Liver (tissue), 9 donors: ENCODE data around the gene CD226. TPM values are rescaled to one million over a fixed set of nuclear protein-coding genes. Genes with fewer than 3 reads are reported as not detected.

Experiments
- DNase-seq: peaks from one replicate; pipeline ENCODE4 v3.0.0-alpha.2; 2017; ENCODE audit warnings: low spot score
- H3K27ac ChIP-seq, 2 donors: one replicate each; pipeline ENCODE4 v1.7.0; 2013; ENCODE audit warnings: inconsistent platforms in 2 of 2, low read length in 2 of 2, control low read depth in 1 of 2, low read depth in 1 of 2, mild to moderate bottlenecking in 1 of 2
- H3K27me3 ChIP-seq, 4 donors: one replicate each; pipeline versions ENCODE4 v1.6.1 to v1.7.0; 2013; ENCODE audit warnings: low read length in 3 of 4, inconsistent platforms in 1 of 4, mild to moderate bottlenecking in 1 of 4, moderate library complexity in 1 of 4; ENCODE audit not compliant: control insufficient read depth in 4 of 4, insufficient read depth in 4 of 4
- H3K36me3 ChIP-seq, 4 donors: one replicate each; pipeline versions ENCODE4 v1.6.1 to v1.7.0; 2013; ENCODE audit warnings: low read length in 3 of 4, mild to moderate bottlenecking in 3 of 4, low read depth in 1 of 4, moderate library complexity in 1 of 4; ENCODE audit not compliant: control insufficient read depth in 4 of 4, insufficient read depth in 3 of 4
- H3K4me1 ChIP-seq, 4 donors: one replicate each; pipeline versions ENCODE4 v1.6.1 to v1.7.0; 2013; ENCODE audit warnings: low read length in 3 of 4, mild to moderate bottlenecking in 3 of 4, moderate library complexity in 1 of 4; ENCODE audit not compliant: control insufficient read depth in 4 of 4, insufficient read depth in 4 of 4
- H3K4me3 ChIP-seq, 3 donors: one replicate each; pipeline versions ENCODE4 v1.6.1 to v1.7.0; 2013; ENCODE audit warnings: low read length in 3 of 3, control low read depth in 1 of 3, low read depth in 1 of 3, mild to moderate bottlenecking in 1 of 3
- H3K9ac ChIP-seq, 2 donors: one replicate each; pipeline ENCODE4 v1.7.0; 2013; ENCODE audit warnings: low read length in 2 of 2, mild to moderate bottlenecking in 2 of 2, moderate library complexity in 2 of 2, control low read depth in 1 of 2, low read depth in 1 of 2
- H3K9me3 ChIP-seq, 4 donors: one replicate each; pipeline versions ENCODE4 v1.6.1 to v1.7.0; 2013; ENCODE audit warnings: low read length in 3 of 4; ENCODE audit not compliant: control insufficient read depth in 4 of 4
- FOXA1 ChIP-seq: IDR thresholded peaks from 2 replicates; pipeline ENCODE4 v1.6.1; 2016; ENCODE audit warnings: antibody characterized with exemption
- FOXA2 ChIP-seq: IDR thresholded peaks from 2 replicates; pipeline ENCODE4 v1.6.1; 2016; ENCODE audit warnings: antibody characterized with exemption
- GABPA ChIP-seq, 2 donors: IDR thresholded peaks in 1 of 2; conservative IDR thresholded peaks in 1 of 2; 2 replicates each; pipeline ENCODE4 v1.6.1; 2016; ENCODE audit warnings: antibody characterized with exemption in 2 of 2, mild to moderate bottlenecking in 1 of 2, moderate library complexity in 1 of 2
- HNF4G ChIP-seq: IDR thresholded peaks from 2 replicates; pipeline ENCODE4 v1.6.1; 2016; ENCODE audit warnings: antibody characterized with exemption
- NR2F2 ChIP-seq: IDR thresholded peaks from 2 replicates; pipeline ENCODE4 v1.6.1; 2016; ENCODE audit warnings: antibody characterized with exemption
- RAD21 ChIP-seq, 2 donors: IDR thresholded peaks; 2 replicates each; pipeline ENCODE4 v1.6.1; 2016; ENCODE audit warnings: antibody characterized with exemption in 2 of 2, mild to moderate bottlenecking in 2 of 2
- RXRA ChIP-seq, 2 donors: IDR thresholded peaks; 2 replicates each; pipeline ENCODE4 v1.6.1; 2017 to 2018; ENCODE audit warnings: antibody characterized with exemption in 2 of 2, mild to moderate bottlenecking in 1 of 2
- SP1 ChIP-seq: IDR thresholded peaks from 2 replicates; pipeline ENCODE4 v1.6.1; 2018; ENCODE audit warnings: antibody characterized with exemption, mild to moderate bottlenecking
- TAF1 ChIP-seq: conservative IDR thresholded peaks from 2 replicates; pipeline ENCODE4 v1.6.1; 2016; ENCODE audit warnings: antibody characterized with exemption, mild to moderate bottlenecking
- YY1 ChIP-seq: IDR thresholded peaks from 2 replicates; pipeline ENCODE4 v1.6.1; 2016; ENCODE audit warnings: antibody characterized with exemption, mild to moderate bottlenecking
- WGBS: extraction: QIAGEN DNeasy Blood & Tissue Kit; methylation state at CpG from one replicate; pipeline ENCODE4 v1.1.7; 2013; 5-methylcytosine and 5-hydroxymethylcytosine counted together
- polyA plus RNA-seq, 2 donors: library from polyadenylated mRNA; stranded (reverse) in 1 of 2; unstranded in 1 of 2; fragments of 200-250 nt in 1 of 2; fragments of >200 nt in 1 of 2; fragmentation: Nextera tagmentation in 1 of 2; extraction: Ambion mirVana in 1 of 2; gene quantifications; one replicate each; pipeline versions ENCODE4 v1.2.1 to v1.2.3, GENCODE V29; 2013 to 2015
- total RNA-seq, 2 donors: library from RNA; depleted of rRNA; stranded (reverse); fragments of >200 nt; gene quantifications; one replicate each; pipeline ENCODE4 v1.2.3, GENCODE V29; 2014
- TF ChIP-seq, protein P1 (sequence below): fragments of 150-350 bp; IDR thresholded peaks from 2 replicates; pipeline ENCODE4 v1.5.1; 2017; ENCODE audit warnings: improper control_type of control experiment, low read depth, low read length; ENCODE audit not compliant: missing input control
- TF ChIP-seq, protein P2 (sequence below): IDR thresholded peaks from 2 replicates; pipeline ENCODE4 v1.6.1; 2016; ENCODE audit warnings: antibody characterized with exemption
- TF ChIP-seq, protein P3 (sequence below): IDR thresholded peaks from 2 replicates; pipeline ENCODE4 v1.6.1; 2016; ENCODE audit warnings: antibody characterized with exemption
- donor health status: healthy.
- donor health status: healthy.
- donor health status: healthy.
- donor health status: healthy.
- donor health status: healthy.

CD226 gene
- total and polyA plus RNA-seq, 4 donors, result 0.50 to 5.2 (median 3.0) TPM

DNA sequence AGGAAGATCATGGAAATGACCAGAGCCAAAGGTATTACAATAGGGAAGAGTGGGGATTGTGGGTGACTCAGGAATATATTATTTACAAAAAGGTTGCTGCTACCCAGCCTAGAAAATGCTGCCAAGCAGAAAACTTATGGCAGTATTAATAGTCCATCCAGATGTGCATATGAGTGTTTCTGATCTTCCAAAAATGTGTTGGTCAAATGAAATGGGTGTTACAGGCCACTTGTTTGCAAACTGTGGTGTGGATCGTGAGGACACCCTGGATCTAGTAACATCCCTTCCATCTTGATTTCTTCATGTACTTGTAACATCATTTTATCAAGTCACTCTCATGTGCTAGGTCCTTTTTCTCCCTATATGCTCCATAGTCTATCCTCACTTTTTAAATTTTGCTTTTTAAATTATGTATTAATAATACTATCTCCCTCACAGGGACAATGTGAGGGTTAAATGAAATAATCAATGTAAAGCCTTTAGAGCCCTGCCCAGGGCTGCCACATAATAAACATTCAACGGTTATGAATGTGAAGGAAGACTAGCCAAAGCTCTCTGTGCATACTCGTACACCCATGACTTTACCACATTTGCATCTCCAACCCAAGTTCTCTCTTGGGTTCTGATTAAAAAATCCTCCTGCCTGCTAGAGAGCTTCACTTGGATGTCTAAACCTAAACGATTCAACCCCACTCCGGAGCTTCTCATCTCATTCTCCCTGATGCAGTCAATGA, 18.5 kb downstream of the CD226 start:
- Histone ChIP-seq H3K4me3 (no peak overlapping the region), H3K27ac (no peak overlapping the region), H3K27me3 (no peaks in the 10 kb centered on the region), H3K36me3 (peaks cover 0 to 3% (median 0%) of the 10 kb centered on the region in 4 donors), H3K4me1 (no peaks in the 10 kb centered on the region), H3K9ac (no peak overlapping the region), H3K9me3 (no peaks in the 10 kb centered on the region)
- no peak for DNase-seq
- TF ChIP-seq, protein P1, sequence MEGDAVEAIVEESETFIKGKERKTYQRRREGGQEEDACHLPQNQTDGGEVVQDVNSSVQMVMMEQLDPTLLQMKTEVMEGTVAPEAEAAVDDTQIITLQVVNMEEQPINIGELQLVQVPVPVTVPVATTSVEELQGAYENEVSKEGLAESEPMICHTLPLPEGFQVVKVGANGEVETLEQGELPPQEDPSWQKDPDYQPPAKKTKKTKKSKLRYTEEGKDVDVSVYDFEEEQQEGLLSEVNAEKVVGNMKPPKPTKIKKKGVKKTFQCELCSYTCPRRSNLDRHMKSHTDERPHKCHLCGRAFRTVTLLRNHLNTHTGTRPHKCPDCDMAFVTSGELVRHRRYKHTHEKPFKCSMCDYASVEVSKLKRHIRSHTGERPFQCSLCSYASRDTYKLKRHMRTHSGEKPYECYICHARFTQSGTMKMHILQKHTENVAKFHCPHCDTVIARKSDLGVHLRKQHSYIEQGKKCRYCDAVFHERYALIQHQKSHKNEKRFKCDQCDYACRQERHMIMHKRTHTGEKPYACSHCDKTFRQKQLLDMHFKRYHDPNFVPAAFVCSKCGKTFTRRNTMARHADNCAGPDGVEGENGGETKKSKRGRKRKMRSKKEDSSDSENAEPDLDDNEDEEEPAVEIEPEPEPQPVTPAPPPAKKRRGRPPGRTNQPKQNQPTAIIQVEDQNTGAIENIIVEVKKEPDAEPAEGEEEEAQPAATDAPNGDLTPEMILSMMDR, result no peak
- TF ChIP-seq NR2F2 (no peak), SP1 (no peak), RAD21 (IDR thresholded peaks at IDR 0.05) (no peak), HNF4G (no peak), GABPA (IDR thresholded peaks at IDR 0.05 in 1 of 2, conservative IDR thresholded peaks at IDR 0.05 in 1 of 2) (no peak)
- 93% methylated on average over 5 of the region's 5 CpGs for WGBS

DNA sequence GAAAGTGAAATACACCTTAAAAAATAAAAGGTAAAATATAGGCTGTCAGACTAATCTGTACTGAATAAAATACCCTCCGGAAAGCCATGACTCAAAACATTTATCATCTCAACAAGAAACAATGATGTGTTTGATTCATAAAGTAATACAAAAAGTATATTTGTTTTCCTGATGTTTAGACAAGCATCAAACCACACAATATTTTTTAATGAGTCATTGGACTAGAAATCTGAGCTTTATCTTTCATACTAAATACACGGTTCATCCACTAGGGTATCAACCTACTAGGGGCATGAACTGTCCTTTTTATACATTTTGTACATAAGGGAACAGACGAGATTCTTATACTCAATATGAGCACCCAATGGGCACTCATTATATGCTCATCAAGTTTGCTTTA, 31.3 kb downstream of the CD226 start:
- Histone ChIP-seq H3K27me3 (no peaks in the 10 kb centered on the region), H3K9me3 (no peaks in the 10 kb centered on the region), H3K27ac (no peak overlapping the region), H3K4me3 (no peak overlapping the region), H3K4me1 (no peaks in the 10 kb centered on the region), H3K9ac (no peak overlapping the region), H3K36me3 (no peaks in the 10 kb centered on the region)
- DNase-seq, result no peak
- 94% methylated on average over 3 of the region's 3 CpGs for whole genome bisulfite sequencing
- no peak for TF ChIP-seq RXRA (IDR thresholded peaks at IDR 0.05)
- no peak for TF ChIP-seq TAF1

DNA sequence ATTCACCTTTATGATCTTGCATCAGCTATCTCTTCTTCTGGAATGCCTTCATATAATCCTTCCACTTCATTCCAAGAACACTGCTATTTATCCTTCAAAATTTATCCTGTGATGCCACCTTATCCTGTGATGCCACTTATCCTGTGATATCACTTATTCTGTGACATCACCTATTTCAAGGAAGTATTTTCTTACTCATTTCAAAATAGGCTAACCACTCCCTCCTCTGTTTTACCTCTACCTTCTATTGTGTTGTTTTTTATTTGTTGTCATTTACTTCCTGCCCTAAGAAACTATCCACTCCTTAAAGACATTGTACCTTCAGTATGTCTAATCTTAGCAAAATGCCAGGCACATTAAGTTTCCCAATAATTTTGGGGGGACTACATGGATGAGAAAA, 38.8 kb downstream of the CD226 start:
- peaks cover 0 to 3% (median 0%) of the 10 kb centered on the region in 4 donors for H3K36me3 ChIP-seq
- no peaks in the 10 kb centered on the region for H3K9me3 ChIP-seq
- H3K27ac ChIP-seq, result no peak overlapping the region
- TF ChIP-seq RXRA (IDR thresholded peaks at IDR 0.05), result no peak
- no peak for TF ChIP-seq HNF4G
- TF ChIP-seq FOXA2, result no peak
- TF ChIP-seq, protein P2, sequence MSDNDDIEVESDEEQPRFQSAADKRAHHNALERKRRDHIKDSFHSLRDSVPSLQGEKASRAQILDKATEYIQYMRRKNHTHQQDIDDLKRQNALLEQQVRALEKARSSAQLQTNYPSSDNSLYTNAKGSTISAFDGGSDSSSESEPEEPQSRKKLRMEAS, result no peak
- TF ChIP-seq, protein P3, sequence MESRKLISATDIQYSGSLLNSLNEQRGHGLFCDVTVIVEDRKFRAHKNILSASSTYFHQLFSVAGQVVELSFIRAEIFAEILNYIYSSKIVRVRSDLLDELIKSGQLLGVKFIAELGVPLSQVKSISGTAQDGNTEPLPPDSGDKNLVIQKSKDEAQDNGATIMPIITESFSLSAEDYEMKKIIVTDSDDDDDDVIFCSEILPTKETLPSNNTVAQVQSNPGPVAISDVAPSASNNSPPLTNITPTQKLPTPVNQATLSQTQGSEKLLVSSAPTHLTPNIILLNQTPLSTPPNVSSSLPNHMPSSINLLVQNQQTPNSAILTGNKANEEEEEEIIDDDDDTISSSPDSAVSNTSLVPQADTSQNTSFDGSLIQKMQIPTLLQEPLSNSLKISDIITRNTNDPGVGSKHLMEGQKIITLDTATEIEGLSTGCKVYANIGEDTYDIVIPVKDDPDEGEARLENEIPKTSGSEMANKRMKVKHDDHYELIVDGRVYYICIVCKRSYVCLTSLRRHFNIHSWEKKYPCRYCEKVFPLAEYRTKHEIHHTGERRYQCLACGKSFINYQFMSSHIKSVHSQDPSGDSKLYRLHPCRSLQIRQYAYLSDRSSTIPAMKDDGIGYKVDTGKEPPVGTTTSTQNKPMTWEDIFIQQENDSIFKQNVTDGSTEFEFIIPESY, result no peak
- no peak for TF ChIP-seq GABPA (IDR thresholded peaks at IDR 0.05 in 1 of 2, conservative IDR thresholded peaks at IDR 0.05 in 1 of 2)
- no peak for TF ChIP-seq SP1
- TF ChIP-seq FOXA1, result no peak
- no peak for TF ChIP-seq YY1
- no peak overlapping the region for H3K4me3 ChIP-seq
- H3K9ac ChIP-seq, result no peak overlapping the region
- no peaks in the 10 kb centered on the region for H3K27me3 ChIP-seq
- no peaks in the 10 kb centered on the region for H3K4me1 ChIP-seq
- no peak for DNase-seq
